Measurements from ENCODE around the gene EPO.

DNA sequence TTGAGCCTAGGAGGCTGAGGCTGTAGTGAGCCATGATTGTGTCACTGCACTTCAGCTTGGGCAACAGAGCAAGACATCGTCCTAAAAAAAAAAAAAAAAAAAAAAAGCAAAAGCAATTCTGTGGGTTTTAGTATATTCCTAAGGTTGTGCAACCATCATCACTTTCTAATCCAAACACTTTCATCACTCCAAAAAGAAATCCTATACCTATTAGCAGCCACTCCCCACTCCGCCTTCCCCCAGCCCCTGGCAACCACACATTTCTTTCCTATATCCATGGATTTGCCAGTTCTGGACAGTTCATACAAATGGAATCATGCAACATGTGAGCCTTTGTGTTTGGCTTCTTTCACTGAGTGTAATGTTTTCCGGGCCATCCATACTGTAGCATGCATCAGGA lies 33.5 kb downstream of the EPO start:
- no peak for TF ChIP-seq POLR2A (IDR thresholded peaks at IDR 0.05)
- TF ChIP-seq, protein P1, sequence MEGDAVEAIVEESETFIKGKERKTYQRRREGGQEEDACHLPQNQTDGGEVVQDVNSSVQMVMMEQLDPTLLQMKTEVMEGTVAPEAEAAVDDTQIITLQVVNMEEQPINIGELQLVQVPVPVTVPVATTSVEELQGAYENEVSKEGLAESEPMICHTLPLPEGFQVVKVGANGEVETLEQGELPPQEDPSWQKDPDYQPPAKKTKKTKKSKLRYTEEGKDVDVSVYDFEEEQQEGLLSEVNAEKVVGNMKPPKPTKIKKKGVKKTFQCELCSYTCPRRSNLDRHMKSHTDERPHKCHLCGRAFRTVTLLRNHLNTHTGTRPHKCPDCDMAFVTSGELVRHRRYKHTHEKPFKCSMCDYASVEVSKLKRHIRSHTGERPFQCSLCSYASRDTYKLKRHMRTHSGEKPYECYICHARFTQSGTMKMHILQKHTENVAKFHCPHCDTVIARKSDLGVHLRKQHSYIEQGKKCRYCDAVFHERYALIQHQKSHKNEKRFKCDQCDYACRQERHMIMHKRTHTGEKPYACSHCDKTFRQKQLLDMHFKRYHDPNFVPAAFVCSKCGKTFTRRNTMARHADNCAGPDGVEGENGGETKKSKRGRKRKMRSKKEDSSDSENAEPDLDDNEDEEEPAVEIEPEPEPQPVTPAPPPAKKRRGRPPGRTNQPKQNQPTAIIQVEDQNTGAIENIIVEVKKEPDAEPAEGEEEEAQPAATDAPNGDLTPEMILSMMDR (IDR thresholded peaks at IDR 0.05): no peak

All from esophagus squamous epithelium (tissue), 4 donors.